Measurements from ENCODE around the gene ACSF3. TPM values are rescaled to one million over a fixed set of nuclear protein-coding genes. Genes with fewer than 3 reads are reported as not detected.
"Not testable (repeated sequence)": the region's sequence is repeated elsewhere in the genome, so short reads cannot be mapped to it uniquely, and the experiment has no call there.

ACSF3 gene
- total RNA-seq, 1 experiment from 2014 or later = 33.5 TPM

GRCh38 chr16:89191033-89191900 is 97.6 kb downstream of the ACSF3 start:
- no peaks in the 10 kb centered on the region for H4K20me1 ChIP-seq (ENCODE audit: low read length)
- H3K4me2 ChIP-seq (ENCODE audit: low read length) = no peak overlapping the region
- H3K4me3 ChIP-seq (ENCODE audit: low read length) = no peak overlapping the region
- no peaks in the 10 kb centered on the region for H3K9me2 ChIP-seq (replicated peaks; ENCODE audit: low read length)
- ChIA-PET POLR2A (ENCODE audit: unreplicated experiment) (no interaction called here), CTCF (no interaction called here)
- TSS peak; percentile 49 for BruUV-seq (replicated peaks)
- no peak overlapping the region for H3K27ac ChIP-seq (ENCODE audit: low read length)
- H3K9me3 ChIP-seq (ENCODE audit: low read length) = no peaks in the 10 kb centered on the region
- no peak overlapping the region for H2AFZ ChIP-seq (ENCODE audit: low read length)
- no peak for TF ChIP-seq CTCF (conservative IDR thresholded peaks at IDR 0.05; ENCODE audit: low read depth, low read length)
- TF ChIP-seq EZH2phosphoT487 (IDR thresholded peaks at IDR 0.05; ENCODE audit: borderline replicate concordance, low read length) = no peak
- ATAC-seq = no peak
- H3F3A ChIP-seq (ENCODE audit: low read length, unreplicated experiment) = no peaks in the 10 kb centered on the region
- H3K79me2 ChIP-seq (ENCODE audit: low read length) = no peaks in the 10 kb centered on the region
- no peak overlapping the region for H3K9ac ChIP-seq (ENCODE audit: low read length)
- H3K4me1 ChIP-seq (ENCODE audit: insufficient read depth, low read length) = no peaks in the 10 kb centered on the region
- no peak for DNase-seq
- H3K27me3 ChIP-seq (ENCODE audit: low read length) = no peaks in the 10 kb centered on the region
- no peaks in the 10 kb centered on the region for H3K36me3 ChIP-seq (ENCODE audit: low read depth, low read length)
- intact Hi-C loops (cut with micrococcal nuclease) = no loop called here

GRCh38 chr16:89191901-89192185 is 98.2 kb downstream of the ACSF3 start:
- no peaks in the 10 kb centered on the region for H3K9me2 ChIP-seq (replicated peaks; ENCODE audit: low read length)
- no peak for TF ChIP-seq EZH2phosphoT487 (IDR thresholded peaks at IDR 0.05; ENCODE audit: borderline replicate concordance, low read length)
- TF ChIP-seq EZH2 (IDR thresholded peaks at IDR 0.05; ENCODE audit: low read length, unreplicated experiment) = no peak
- POLR2A ChIA-PET (ENCODE audit: unreplicated experiment) = no interaction called here
- H4K20me1 ChIP-seq (ENCODE audit: low read length) = no peaks in the 10 kb centered on the region
- no peaks in the 10 kb centered on the region for H3K4me1 ChIP-seq (ENCODE audit: insufficient read depth, low read length)
- BruUV-seq (replicated peaks) = no TSS peak
- H3K9me3 ChIP-seq (ENCODE audit: low read length) = no peaks in the 10 kb centered on the region
- no peaks in the 10 kb centered on the region for H3K27me3 ChIP-seq (ENCODE audit: low read length)
- ATAC-seq = no peak
- peak overlapping the region; percentile 65; the same call in 1 of the 2 replicates for H2AFZ ChIP-seq (ENCODE audit: low read length)
- no peaks in the 10 kb centered on the region for H3K36me3 ChIP-seq (ENCODE audit: low read depth, low read length)
- CTCF ChIA-PET = no interaction called here
- H3K4me3 ChIP-seq (ENCODE audit: low read length) = peak overlapping the region; percentile 67
- intact Hi-C loops (cut with micrococcal nuclease) = no loop called here
- H3K4me2 ChIP-seq (ENCODE audit: low read length) = peak overlapping the region; percentile 89
- peak overlapping the region; percentile 68 for H3K9ac ChIP-seq (ENCODE audit: low read length)
- no peaks in the 10 kb centered on the region for H3F3A ChIP-seq (ENCODE audit: low read length, unreplicated experiment)
- H3K27ac ChIP-seq (ENCODE audit: low read length) = no peak overlapping the region
- no peaks in the 10 kb centered on the region for H3K79me2 ChIP-seq (ENCODE audit: low read length)
- no peak for DNase-seq

GRCh38 chr16:89192186-89192955 is 98.7 kb downstream of the ACSF3 start:
- CTCF ChIA-PET = interaction anchor here (0.6 to 1.4 kb wide), 3 partner anchors 9 to 408 kb away, joined by 3 read pairs; partner anchors contain the start of gene ZNF778

More at GRCh38 chr16:89192186-89192955, 98.7 kb downstream of the ACSF3 start:
- H4K20me1 ChIP-seq (ENCODE audit: low read length); H3K4me1 ChIP-seq (ENCODE audit: insufficient read depth, low read length); H3K27me3 ChIP-seq (ENCODE audit: low read length); H3K36me3 ChIP-seq (ENCODE audit: low read depth, low read length); intact Hi-C loops (cut with micrococcal nuclease); H3K9me3 ChIP-seq (ENCODE audit: low read length); H3K27ac ChIP-seq (ENCODE audit: low read length); BruUV-seq (replicated peaks); H3K79me2 ChIP-seq (ENCODE audit: low read length); H3K9me2 ChIP-seq (replicated peaks; ENCODE audit: low read length); H3F3A ChIP-seq (ENCODE audit: low read length, unreplicated experiment): not testable (repeated sequence)
- peak; percentile 49 for ATAC-seq
- POLR2A ChIA-PET (ENCODE audit: unreplicated experiment) = interaction anchor here (0.5 to 1.2 kb wide), 4 partner anchors 21 to 104 kb away, joined by 5 to 15 read pairs (median 6); partner anchors contain the start of gene ZNF778
- Histone ChIP-seq H3K9ac (ENCODE audit: low read length) (peak overlapping the region; percentile 68), H3K4me2 (ENCODE audit: low read length) (peak overlapping the region; percentile 89), H3K4me3 (ENCODE audit: low read length) (peak overlapping the region; percentile 67), H2AFZ (ENCODE audit: low read length) (peak overlapping the region; percentile 65; the same call in 1 of the 2 replicates)
- DNase-seq = peak; percentile 91
